Thyroid gland (tissue), 4 donors: Measurements from ENCODE around the gene LSM4. TPM values are rescaled to one million over a fixed set of nuclear protein-coding genes. Genes with fewer than 3 reads are reported as not detected.

Experiments
- DNase-seq, 2 donors: peaks; one replicate each; pipeline ENCODE4 v3.0.0-alpha.2; 2019
- H3K27ac ChIP-seq, 3 donors: fragments of 200-600 bp; sonication (generic); 1 replicate in 2 of 3; 2 replicates in 1 of 3; pipeline ENCODE4 v1.5.1; 2016 to 2019; ENCODE audit warnings: mild to moderate bottlenecking in 1 of 3, moderate library complexity in 1 of 3
- H3K27me3 ChIP-seq: fragments of 200-600 bp; sonication (generic); one replicate; pipeline ENCODE4 v1.5.1; 2019
- H3K36me3 ChIP-seq, 2 donors: fragments of 200-600 bp; sonication (generic); one replicate each; pipeline ENCODE4 v1.5.1; 2016 to 2019
- H3K4me1 ChIP-seq, 2 donors: fragments of 200-600 bp; sonication (generic); one replicate each; pipeline ENCODE4 v1.5.1; 2017 to 2019
- H3K4me3 ChIP-seq, 3 donors: fragments of 200-600 bp; sonication (generic); replicated peaks in 1 of 3; 1 replicate in 2 of 3; 2 replicates in 1 of 3; pipeline ENCODE4 v1.5.1; 2016; ENCODE audit warnings: mild to moderate bottlenecking in 1 of 3
- H3K9me3 ChIP-seq: fragments of 200-600 bp; sonication (generic); one replicate; pipeline ENCODE4 v1.5.1; 2017
- POLR2A ChIP-seq, 2 donors: fragments of 450-650 bp; IDR thresholded peaks; one replicate each; pipeline ENCODE4 v1.6.1; 2017; ENCODE audit warnings: antibody characterized with exemption in 2 of 2, mild to moderate bottlenecking in 2 of 2, moderate library complexity in 1 of 2
- WGBS, 2 donors: methylation state at CpG; one replicate each; pipeline ENCODE4 v1.1.5; 2017; 5-methylcytosine and 5-hydroxymethylcytosine counted together
- intact Hi-C: fragments of 100-400 bp; cut with DNase I; formaldehyde crosslinking; loops from one replicate; pipeline ENCODE4 v1.15.1; 2023
- microRNA-seq: library from miRNA; unstranded; fragments of <30 nt; microRNA quantifications from one replicate; pipeline ENCODE4, GENCODE V29; 2016
- small RNA-seq: library from RNA; depleted of rRNA; stranded (forward); fragments of <200 nt; gene quantifications from one replicate; pipeline ENCODE3, GENCODE V24; 2016
- total RNA-seq, 4 donors: library from RNA; depleted of rRNA; stranded (reverse); fragments of >200 nt; gene quantifications; one replicate each; pipeline ENCODE4 v1.2.3, GENCODE V29; 2016
- TF ChIP-seq, protein P1 (sequence below), 6 experiments: fragments of 200-600 bp in 3 of 6; fragments of 450-650 bp in 3 of 6; sonication (generic) in 3 of 6; IDR thresholded peaks; one replicate each; pipeline ENCODE4 v1.5.1; 2016 to 2019; ENCODE audit warnings: antibody characterized with exemption in 6 of 6, mild to moderate bottlenecking in 2 of 6, inconsistent platforms in 1 of 6, moderate library complexity in 1 of 6

The LSM4 gene
- total RNA-seq, 4 donors from 2014 or later: 55.2 to 203 (median 140) TPM

DNA sequence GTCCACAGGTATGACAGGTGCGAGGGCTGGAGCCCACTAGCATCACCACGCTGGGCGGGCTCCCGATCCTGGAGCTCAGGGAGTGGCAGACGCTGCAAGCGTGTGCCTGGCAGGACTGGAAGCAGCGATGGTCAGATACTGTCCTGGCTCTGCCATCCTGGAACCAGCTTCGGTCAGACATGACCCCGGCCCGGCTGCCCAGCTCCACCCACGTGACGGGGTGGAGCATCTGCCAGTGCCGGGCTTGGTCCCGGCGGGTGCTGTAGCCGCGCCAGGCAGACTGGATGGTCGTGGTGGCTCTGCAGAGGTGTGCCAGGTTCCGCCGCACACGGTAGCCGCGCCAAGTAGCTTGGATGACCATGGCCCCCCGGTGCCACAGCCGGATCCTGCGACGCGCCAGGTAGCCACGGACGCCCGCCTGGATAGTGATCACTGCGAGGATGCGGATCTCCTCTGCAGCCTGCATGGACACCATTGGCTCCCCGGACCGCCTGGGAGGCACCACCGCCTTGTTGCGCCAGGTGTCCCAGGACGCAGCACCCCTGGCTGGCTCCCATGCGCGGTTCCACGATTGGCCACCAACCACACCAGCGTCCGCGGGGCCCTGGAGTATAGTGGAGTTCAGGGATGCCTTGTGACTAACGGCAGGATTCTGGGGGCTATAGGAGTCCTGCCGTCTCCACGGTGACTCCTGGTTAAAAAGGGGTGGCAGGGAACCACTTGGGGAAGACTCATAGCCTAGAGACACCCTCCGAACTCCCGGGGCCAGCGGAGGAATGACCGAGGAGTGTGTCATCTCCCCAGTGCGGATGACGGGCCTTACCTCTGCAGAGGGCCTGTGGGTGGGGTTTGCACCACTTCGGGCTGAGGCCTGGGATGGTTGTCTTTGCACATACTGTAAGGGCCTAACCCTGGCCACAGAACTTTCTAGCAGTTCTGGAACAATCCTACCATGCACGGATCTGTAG lies 65.1 kb downstream of the LSM4 start:
- H3K4me1 ChIP-seq: peaks cover 12 to 25% of the 10 kb centered on the region in 2 donors
- H3K36me3 ChIP-seq: no peaks in the 10 kb centered on the region
- intact Hi-C loops: loop anchor here (10.0 kb wide), 1 partner anchor 157 kb away; the partner anchor contains the start of gene SSBP4
- TF ChIP-seq, protein P1, sequence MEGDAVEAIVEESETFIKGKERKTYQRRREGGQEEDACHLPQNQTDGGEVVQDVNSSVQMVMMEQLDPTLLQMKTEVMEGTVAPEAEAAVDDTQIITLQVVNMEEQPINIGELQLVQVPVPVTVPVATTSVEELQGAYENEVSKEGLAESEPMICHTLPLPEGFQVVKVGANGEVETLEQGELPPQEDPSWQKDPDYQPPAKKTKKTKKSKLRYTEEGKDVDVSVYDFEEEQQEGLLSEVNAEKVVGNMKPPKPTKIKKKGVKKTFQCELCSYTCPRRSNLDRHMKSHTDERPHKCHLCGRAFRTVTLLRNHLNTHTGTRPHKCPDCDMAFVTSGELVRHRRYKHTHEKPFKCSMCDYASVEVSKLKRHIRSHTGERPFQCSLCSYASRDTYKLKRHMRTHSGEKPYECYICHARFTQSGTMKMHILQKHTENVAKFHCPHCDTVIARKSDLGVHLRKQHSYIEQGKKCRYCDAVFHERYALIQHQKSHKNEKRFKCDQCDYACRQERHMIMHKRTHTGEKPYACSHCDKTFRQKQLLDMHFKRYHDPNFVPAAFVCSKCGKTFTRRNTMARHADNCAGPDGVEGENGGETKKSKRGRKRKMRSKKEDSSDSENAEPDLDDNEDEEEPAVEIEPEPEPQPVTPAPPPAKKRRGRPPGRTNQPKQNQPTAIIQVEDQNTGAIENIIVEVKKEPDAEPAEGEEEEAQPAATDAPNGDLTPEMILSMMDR (IDR thresholded peaks at IDR 0.05): no peak
- no peak for TF ChIP-seq POLR2A (IDR thresholded peaks at IDR 0.05)
- H3K9me3 ChIP-seq: no peaks in the 10 kb centered on the region
- H3K27me3 ChIP-seq: no peaks in the 10 kb centered on the region
- 93 to 97% methylated on average over 17 to 22 of the region's 55 CpGs for WGBS, 2 donors
- no peak overlapping the region for H3K4me3 ChIP-seq
- DNase-seq: no peak
- no peak overlapping the region for H3K27ac ChIP-seq

Small RNA genes lying within 50 kb of the gene (microRNA-seq; reads per million reads assigned to microRNA genes)
- gene MIR3188: not detected

Small RNA genes lying within 50 kb of the gene (small RNA-seq; reads per million reads assigned to genes)
- gene MIR3188 (not detected), gene RN7SL513P (not detected), gene RPL39P38 (not detected)

Other genes starting within 250 kb of the LSM4 start
- gene IL12RB1, start 236.1 kb downstream of the LSM4 start, total RNA-seq: 1 to 10 TPM in 1 of 4 donors, under 1 TPM in 1, not detected in 2; 0.93 to 1.1 TPM
- gene MAST3, start 225.3 kb downstream of the LSM4 start, total RNA-seq: 1 to 10 TPM; 4.8 to 5.6 (median 5.0) TPM
- 10 to 100 TPM; 14.4 to 33.0 (median 19.8) TPM for gene PIK3R2, start 169.9 kb downstream of the LSM4 start, total RNA-seq
- 10 to 100 TPM; 36.3 to 58.4 (median 40.1) TPM for gene IFI30, start 149.3 kb downstream of the LSM4 start, total RNA-seq
- 10 to 100 TPM in 3 of 4 donors, 1 to 10 TPM in 1; 4.7 to 57.7 (median 29.3) TPM for gene MPV17L2, start 129.9 kb downstream of the LSM4 start, total RNA-seq
- 1 to 10 TPM in 2 of 4 donors, under 1 TPM in 1, not detected in 1; 0.40 to 2.5 (median 2.0) TPM for gene RAB3A, start 119.0 kb downstream of the LSM4 start, total RNA-seq
- 1 to 10 TPM in 1 of 4 donors, under 1 TPM in 2, not detected in 1; 0.27 to 1.4 (median 0.92) TPM for gene PDE4C, start 96.6 kb downstream of the LSM4 start, total RNA-seq
- gene IQCN, start 48.6 kb downstream of the LSM4 start, total RNA-seq: 10 to 100 TPM in 1 of 4 donors, 1 to 10 TPM in 3; 5.7 to 17.0 (median 8.9) TPM
- 100 to 1,000 TPM; 193 to 394 (median 316) TPM for gene JUND, start 41.5 kb downstream of the LSM4 start, total RNA-seq
- 10 to 100 TPM; 23.5 to 44.0 (median 27.9) TPM for gene PGPEP1, start 17.5 kb upstream of the LSM4 start, total RNA-seq
- gene GDF15, start 63.1 kb upstream of the LSM4 start, total RNA-seq: 1 to 10 TPM in 3 of 4 donors, not detected in 1; 3.7 to 9.9 (median 5.1) TPM
- gene LRRC25, start 74.5 kb upstream of the LSM4 start, total RNA-seq: 1 to 10 TPM; 1.1 to 7.1 (median 2.2) TPM
- gene SSBP4, start 96.3 kb upstream of the LSM4 start, total RNA-seq: 10 to 100 TPM; 40.5 to 75.6 (median 56.1) TPM
- gene ISYNA1, start 115.1 kb upstream of the LSM4 start, total RNA-seq: 10 to 100 TPM; 12.7 to 24.2 (median 22.9) TPM
- 10 to 100 TPM; 10.8 to 31.0 (median 11.5) TPM for gene ELL, start 199.0 kb upstream of the LSM4 start, total RNA-seq
- gene FKBP8, start 220.5 kb upstream of the LSM4 start, total RNA-seq: 100 to 1,000 TPM; 238 to 394 (median 314) TPM
- gene KXD1, start 234.8 kb upstream of the LSM4 start, total RNA-seq: 100 to 1,000 TPM in 2 of 4 donors, 10 to 100 TPM in 2; 98.1 to 117 (median 103) TPM
- gene UBA52, start 248.8 kb upstream of the LSM4 start, total RNA-seq: 100 to 1,000 TPM; 395 to 726 (median 521) TPM